Coronary artery (tissue), 2 donors: ENCODE results near the gene HSPA1L.
"Not testable (repeated sequence)": the region's sequence is repeated elsewhere in the genome, so short reads cannot be mapped to it uniquely, and the experiment has no call there.

Experiments used
- DNase-seq: peaks from one replicate; pipeline ENCODE4 v3.0.0-alpha.2; 2017; ENCODE audit warnings: low spot score
- H3K27ac ChIP-seq, 2 donors: fragments of 200-600 bp; sonication (generic); one replicate each; pipeline ENCODE4 v1.5.1; 2016 to 2019
- H3K4me3 ChIP-seq: fragments of 200-600 bp; sonication (generic); 2 replicates; pipeline ENCODE4 v1.5.1; 2016; ENCODE audit warnings: mild to moderate bottlenecking, moderate library complexity
- TF ChIP-seq, protein P1 (sequence below): fragments of 200-600 bp; sonication (generic); IDR thresholded peaks from one replicate; pipeline ENCODE4 v1.5.1; 2019; ENCODE audit warnings: antibody characterized with exemption

The HSPA1L gene

GRCh38 chr6:31814677-31815024 is 432 bp downstream of the HSPA1L start:
- TF ChIP-seq, protein P1, sequence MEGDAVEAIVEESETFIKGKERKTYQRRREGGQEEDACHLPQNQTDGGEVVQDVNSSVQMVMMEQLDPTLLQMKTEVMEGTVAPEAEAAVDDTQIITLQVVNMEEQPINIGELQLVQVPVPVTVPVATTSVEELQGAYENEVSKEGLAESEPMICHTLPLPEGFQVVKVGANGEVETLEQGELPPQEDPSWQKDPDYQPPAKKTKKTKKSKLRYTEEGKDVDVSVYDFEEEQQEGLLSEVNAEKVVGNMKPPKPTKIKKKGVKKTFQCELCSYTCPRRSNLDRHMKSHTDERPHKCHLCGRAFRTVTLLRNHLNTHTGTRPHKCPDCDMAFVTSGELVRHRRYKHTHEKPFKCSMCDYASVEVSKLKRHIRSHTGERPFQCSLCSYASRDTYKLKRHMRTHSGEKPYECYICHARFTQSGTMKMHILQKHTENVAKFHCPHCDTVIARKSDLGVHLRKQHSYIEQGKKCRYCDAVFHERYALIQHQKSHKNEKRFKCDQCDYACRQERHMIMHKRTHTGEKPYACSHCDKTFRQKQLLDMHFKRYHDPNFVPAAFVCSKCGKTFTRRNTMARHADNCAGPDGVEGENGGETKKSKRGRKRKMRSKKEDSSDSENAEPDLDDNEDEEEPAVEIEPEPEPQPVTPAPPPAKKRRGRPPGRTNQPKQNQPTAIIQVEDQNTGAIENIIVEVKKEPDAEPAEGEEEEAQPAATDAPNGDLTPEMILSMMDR, result no peak
- H3K27ac ChIP-seq, result peak overlapping the region; percentile 97 to 100
- DNase-seq, result peak; percentile 98
- H3K4me3 ChIP-seq, result peak overlapping the region; percentile 71

DNA sequence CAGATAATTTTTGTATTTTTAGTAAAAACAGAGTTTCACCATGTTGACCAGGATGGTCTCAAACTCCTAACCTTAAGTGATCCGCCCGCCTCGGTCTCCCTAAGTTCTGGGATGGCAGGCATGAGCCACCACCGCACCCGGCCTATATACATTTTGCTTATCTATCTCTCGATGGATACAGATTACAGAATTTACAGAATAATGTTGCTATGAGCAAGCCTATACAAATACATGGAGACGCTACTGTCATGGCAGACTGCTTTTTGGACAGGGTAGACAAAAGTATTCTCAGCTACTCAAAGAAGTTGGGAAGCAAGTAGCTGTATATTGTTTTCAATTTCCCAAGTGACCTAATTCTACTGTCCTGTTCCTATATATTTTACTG is 1.6 kb downstream of the HSPA1L start:
- H3K4me3 ChIP-seq, result peak overlapping the region; percentile 71
- TF ChIP-seq, protein P1, result no peak

DNA sequence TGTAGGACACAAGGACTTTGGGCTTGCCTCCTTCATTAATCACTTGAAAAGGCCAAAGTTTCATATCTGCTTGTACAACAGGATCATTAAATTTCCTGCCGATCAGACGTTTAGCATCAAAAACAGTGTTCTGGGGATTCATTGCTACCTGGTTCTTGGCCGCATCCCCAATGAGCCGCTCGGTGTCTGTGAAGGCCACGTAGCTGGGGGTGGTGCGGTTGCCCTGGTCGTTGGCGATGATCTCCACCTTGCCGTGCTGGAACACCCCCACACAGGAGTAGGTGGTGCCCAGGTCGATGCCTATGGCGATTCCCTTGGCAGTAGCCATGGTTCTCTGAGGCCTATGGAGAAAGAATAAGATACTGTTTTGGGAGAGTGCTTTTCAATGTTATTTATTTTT is 3.4 kb downstream of the HSPA1L start:
- TF ChIP-seq, protein P1, result no peak
- Histone ChIP-seq H3K4me3 (no peak overlapping the region), H3K27ac (no peak overlapping the region)
- DNase-seq, result no peak

More for the DNA sequence above, 1.6 kb downstream of the HSPA1L start:
- no peak for DNase-seq
- peak overlapping the region; percentile 97 to 100 for H3K27ac ChIP-seq

- not testable (repeated sequence) for H3K4me3 ChIP-seq, DNase-seq
Measured at GRCh38 chr6:31808599-31808998, 6.5 kb downstream of the HSPA1L start.

DNA sequence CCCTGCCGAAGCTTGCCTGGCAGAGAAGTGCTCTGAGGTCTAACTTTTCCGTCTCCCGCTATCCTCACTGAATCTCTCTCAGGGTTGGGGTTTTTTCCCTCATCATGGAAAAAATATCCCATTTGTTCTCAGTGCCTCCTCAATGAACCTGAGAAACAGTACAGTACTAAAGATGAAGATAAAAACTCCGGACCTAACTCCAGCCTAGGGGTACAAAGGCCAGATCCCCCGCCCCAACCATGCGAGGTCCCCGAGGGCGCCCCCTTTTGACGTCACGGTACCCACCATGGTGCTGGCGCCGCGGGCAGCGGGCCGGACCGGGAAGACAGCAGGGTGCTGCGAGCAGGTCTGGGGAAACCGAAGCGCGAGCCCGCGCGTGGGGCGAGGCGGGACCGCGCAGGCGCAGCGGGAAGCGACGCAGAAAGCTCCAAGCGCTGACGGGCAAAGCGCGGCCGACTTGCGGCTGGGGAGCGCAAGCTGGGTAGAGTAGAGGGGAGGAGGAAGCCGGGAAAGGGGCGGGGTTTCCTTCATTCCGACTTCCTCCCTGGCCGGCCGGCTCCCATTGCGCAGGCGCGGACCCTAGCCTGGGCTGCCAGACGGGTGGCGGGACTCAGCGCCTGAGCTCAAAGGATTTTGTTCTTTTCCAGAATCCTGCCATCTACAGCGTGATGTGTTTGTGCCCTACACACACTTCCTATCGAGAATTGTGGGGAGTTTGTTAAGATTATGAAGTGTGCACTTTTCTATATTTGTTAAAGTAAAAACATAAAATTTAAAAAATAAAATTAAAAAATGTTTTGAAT is 8.4 kb downstream of the HSPA1L start, which contains the start of gene LSM2:
LSM2 (minus strand) TSS at position 497 of the 803 bp plus-strand sequence; CDS start at position 288, 209 bp downstream.
- Histone ChIP-seq H3K4me3 (peak within 1 kb of the TSS; percentile 77), H3K27ac (peak within 1 kb of the TSS; percentile 85 to 94)
- TF ChIP-seq, protein P1, result no peak
- DNase-seq, result peak; percentile 99

More at GRCh38 chr6:31808599-31808998, 6.5 kb downstream of the HSPA1L start:
- H3K27ac ChIP-seq, result not testable (repeated sequence)

- H3K4me3 ChIP-seq, result peak overlapping the region; percentile 77
- TF ChIP-seq, protein P1, result no peak
- no peak for DNase-seq
- H3K27ac ChIP-seq, result peak overlapping the region; percentile 85 to 94
Measured at GRCh38 chr6:31805939-31806469, 9.1 kb downstream of the HSPA1L start.

DNA sequence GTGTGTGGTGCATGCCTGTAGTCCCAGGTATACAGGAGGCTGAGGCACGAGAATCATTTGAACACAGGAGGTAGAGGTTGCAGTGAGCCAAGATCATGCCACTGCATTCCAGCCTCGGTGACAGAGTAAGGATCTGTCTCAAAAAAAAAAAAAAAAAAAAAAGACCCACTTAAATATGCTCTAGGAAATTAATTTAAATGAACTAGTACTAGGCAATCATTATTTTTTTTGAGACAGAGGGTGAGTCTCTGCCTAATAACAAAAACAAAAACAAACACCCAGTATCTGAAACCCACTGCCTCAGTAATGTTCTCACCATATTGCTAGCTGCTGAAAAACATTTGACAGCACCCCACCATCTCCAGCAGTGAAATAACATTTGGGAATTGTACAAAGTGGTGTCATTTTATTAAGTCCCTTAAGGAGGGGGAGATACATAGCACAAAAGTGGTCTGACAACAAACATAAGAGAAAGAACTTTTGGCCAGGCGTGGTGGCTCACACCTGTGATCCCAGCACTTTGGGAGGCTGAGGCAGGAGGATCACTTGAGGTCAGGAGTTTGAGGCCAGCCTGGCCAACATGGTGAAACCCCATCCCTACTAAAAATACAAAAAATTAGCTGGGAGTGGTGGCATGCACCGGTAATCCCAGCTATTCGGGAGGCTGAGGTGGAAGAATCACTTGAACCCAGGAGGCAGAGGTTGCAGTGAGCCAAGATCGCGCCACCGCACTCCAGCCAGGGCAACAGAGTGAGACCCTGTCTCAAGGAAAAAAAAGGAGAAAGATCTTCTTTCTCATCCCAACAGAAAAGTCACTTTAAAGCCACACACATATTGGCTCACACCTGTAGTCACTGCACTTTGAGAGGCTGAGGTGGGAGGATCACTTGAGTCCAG is 13.8 kb downstream of the HSPA1L start:
- DNase-seq, H3K4me3 ChIP-seq, H3K27ac ChIP-seq: not testable (repeated sequence)
